Stimulated activated CD8-positive, alpha-beta memory T cell treated with anti-CD3 and anti-CD28 coated beads, Interleukin-15, amount 100 ng/mL, for 4 hours (primary cell): ENCODE measurements around the gene MDFI.
A peak's percentile ranks its signal among the peaks of the same experiment; 100 is the strongest.
"Not testable (repeated sequence)": the region's sequence is repeated elsewhere in the genome, so short reads cannot be mapped to it uniquely, and the experiment has no call there.

Source experiments
- DNase-seq, 2 donors: peaks; one replicate each; pipeline ENCODE4 v3.0.0-alpha.2; 2020; ENCODE audit warnings: low read depth in 2 of 2

The MDFI gene

GRCh38 chr6:41602864-41603608 lies 35.2 kb upstream of the MDFI start:
- peak; percentile 27 to 56 for DNase-seq

- no peak for DNase-seq
Measured at GRCh38 chr6:41604006-41604405, 34.3 kb upstream of the MDFI start.

GRCh38 chr6:41605649-41606048 lies 32.6 kb upstream of the MDFI start:
- DNase-seq: no peak

DNA sequence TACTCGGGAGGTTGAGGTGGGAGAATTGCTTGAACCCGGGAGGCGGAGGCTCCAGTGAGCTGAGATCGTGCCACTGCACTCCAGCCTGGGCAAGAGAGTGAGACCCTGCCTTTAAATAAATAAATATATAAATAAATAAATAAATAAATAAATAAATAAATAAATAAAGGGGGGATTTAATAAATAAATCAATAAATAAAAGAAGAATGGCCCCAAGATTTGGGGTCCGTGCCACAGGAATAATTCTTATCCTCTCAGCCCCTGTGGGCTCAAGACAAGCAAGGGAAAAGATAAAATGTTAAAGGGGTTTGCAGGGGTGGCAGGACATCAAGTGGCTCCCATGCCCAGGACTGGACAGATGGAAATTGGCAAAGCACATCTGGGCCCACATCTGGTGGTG lies 31.2 kb upstream of the MDFI start:
- DNase-seq: no peak

DNA sequence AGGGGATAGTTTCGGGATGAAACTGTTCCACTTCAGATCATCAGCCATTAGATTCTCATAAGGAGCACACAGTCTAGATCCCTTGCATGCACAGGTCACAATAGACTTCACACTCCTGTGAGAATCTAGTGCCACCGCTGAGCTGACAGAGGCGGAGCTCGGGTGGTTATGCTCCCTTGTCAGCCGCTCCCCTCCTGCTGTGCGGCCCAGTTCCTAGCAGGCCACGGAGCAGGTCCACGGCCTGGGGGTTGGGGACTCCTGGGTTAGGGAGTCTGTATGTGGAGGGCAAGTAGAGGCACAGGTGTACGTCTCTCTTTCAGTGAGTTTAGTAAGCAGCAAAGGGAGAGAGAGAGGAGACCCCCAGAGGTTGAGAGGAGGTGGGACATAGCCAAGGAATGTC lies 30.5 kb upstream of the MDFI start:
- no peak for DNase-seq

DNA sequence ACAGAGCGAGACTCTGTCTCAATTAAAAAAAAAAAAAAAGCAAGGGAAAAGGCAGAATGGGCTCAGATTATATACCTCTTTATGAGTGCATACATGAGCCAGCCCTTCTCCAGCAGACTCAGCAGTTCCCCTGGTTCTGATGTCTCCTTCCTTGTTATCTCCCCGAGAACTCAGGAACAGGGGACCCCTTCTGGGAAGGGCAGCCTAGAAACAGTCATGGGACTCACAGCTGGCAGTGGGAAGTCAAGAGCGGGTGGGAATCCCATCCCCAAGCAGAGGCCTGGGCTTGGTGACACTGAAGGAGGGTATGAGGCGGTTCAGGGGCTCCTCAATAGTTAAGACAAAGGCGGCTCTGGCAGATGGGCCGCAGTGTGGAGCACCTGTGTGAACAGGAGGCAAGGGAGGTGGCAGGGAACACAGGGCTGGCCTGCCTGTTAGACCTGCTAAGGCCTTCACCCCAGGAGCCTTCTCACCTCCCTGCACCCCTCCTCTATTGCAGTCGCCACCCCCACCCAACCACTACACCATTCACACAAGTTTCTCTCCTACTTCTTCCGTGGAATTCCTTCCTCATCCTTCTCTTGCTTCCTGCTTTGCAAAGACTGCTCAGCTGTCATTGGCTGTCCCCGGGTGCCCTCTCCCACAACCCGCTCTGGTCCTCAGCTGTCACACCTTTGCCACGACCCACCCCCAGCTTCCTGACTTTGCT lies 29.7 kb upstream of the MDFI start:
- DNase-seq: no peak

DNA sequence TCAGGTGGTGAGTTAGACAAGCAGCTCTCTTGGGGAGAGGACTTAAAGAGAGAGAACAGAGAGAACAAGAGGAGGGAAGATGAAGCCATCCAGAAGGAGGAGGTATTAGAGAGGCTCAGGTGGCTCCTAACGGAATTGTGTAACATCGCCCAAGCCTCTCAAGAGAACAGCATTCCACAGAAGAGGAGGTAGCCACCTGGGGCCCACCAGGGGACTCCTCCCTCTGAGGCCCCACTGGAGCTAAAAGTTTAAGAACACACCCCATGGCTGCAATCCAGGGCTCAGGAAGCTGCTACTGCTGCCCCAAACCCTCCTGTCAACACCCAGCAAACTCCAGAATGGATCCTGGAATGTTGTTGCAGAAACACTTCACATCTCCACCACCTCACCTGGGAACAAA lies 23.6 kb upstream of the MDFI start:
- DNase-seq: no peak

DNA sequence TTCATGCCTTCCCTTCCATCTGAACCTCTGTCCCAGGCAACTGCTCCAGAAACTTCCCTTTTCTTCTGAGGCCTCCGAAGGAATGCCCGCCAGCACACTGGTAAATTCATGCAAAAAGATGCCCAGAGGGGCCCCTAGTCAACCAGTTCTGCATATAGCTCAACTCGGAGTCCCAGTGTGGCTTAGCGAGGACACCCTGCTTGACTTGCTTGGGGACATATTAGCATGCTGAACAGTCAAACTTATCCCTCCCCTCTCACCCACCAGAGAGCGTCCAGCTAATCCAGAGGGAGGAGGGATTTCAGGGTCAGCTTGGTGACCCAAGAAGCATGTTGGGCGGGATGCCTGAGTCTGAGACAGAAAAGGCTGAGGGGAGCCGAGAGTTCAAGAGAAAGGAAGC lies 23.0 kb upstream of the MDFI start:
- no peak for DNase-seq

DNA sequence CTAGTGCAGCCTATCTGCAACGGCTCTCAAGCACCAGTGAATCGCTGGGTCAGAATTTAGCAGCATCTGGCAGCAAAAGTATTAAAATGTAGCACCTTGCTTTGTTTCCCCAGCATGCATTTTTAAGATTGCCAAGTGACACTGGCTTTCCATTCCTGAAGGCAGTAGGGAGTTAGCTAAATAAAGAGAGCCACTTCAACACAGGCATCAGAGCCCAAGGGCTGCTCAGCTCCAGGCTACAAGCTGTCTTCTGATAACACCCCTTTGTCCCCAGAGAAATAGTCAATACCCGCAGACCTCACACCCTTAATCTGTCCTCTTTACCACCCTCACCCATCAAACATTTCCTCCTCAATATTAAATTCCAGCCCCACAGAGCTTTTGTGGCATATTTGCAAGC lies 19.7 kb upstream of the MDFI start:
- no peak for DNase-seq

DNA sequence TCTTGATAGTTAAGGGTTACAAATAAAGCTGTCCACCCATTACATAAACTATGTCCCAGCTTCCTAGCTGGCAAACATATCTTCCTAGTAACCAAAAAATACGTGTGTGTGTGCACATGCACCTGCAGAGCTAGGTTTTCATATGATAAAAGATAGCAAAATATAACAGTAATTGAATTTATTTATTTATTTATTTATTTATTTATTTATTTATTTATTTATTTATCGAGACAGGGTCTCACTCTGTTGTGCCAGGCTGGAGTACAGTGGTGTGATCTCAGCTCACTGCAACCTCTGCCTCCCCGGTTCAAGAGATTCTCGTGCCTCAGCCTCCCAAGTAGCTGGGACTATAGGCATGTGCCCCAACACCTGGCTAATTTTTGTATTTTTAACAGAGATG lies 19.1 kb upstream of the MDFI start:
- not testable (repeated sequence) for DNase-seq

DNA sequence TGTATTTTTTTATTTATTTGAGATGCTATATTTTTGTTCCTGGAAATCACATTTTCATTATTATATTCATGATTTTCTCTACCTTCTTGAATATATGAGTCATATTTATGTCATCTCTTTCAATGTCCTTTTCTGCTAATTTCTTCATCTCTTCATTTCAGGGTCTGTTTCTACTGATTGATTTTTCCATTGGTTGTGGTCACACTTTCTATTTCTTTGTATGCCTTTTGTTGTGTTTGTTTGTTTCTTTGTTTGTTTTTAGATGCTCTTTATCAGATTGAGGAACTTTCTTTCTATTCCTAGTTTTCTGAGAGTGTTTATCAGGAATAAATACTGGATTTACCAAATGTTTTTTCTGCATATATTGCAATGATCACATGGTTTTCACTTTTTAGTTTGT lies 16.9 kb upstream of the MDFI start:
- no peak for DNase-seq

DNA sequence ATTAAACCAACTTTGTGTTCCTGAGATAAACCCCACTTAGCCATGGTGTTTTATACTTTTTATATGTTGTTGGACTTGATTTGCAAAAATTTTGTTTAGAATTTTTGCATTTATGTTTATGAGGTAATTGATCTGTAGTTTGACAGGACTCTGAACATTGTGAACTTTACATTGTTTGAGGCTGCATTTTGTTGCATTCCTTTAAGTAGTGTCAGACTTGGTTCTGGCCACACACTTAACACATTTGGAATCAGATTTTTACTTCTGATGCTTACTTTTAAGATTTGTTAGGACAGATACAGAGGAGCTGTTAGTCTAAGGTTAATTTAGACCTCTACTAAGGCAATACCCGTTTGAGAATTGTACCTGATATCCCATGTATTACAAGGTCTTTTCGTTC lies 16.5 kb upstream of the MDFI start:
- no peak for DNase-seq

DNA sequence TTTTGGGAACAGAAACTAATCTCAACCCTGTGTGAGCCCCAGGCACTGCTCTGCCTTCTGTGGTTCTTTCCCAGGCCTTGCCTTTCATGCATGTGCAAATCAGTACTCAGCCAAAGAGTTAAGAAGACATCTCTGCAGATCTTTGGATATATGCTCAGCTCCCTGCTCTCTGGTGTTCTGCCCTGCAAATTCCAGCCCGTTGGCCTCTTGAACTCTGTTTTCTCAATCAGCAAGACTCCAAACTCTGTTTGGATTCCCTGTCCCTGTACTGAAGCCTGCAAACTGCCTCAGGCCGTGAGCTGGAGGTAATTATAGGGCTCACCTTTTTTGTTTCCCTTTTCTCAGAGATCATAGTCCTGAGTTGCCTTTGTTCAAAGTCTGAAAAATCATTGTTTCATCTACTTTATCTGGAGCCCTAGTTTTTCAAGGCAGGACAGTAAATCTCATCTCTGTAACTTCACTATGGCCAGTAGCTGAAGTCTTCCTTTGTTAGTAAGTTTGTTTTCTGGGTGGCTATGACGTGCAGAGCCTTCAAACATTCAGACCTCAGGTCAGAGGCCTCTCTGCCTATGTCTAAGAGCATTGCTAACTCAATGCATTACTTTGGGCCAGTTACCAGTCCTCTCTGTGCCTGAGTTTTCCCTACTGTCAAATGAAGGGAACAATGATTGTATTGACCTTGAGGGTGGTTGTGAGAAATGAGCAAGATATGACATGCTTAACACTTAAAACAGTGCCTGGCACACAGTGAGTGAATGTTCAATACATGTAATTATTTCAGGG lies 15.9 kb upstream of the MDFI start:
- DNase-seq: no peak

GRCh38 chr6:41623330-41623729 lies 14.9 kb upstream of the MDFI start:
- DNase-seq: no peak

DNA sequence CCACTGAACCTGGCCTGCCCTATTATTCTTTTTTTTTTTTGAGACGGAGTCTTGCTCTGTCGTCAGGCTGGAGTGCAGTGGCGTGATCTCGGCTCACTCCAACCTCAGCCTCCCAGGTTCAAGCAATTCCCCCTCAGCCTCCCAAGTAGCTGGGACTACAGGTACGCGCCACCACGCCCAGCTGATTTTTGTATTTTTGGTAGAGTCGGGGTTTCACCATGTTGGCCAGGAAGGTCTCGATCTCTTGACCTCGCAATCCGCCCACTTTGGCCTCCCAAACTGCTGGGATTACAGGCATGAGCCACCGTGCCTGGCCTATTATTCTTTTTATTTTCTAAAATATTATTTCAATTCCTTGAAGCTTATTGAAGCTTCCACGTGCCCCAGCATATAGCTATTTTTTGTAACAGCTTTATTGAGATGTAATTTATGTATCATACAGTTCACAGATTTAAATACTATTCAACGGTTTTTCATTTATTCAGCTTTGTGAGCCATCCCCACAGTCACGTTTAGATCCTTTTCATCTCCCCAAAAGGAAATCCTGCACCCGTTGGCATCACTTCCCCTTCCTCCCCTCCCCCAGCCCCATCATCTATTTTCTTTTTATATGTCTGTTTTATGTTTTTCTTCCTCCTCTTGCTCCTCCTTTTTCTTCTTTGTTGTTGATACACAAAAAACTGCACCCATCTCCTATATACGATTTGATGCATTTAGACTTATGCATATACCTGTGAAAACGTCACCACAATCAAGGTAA lies 13.5 kb upstream of the MDFI start:
- DNase-seq: no peak

GRCh38 chr6:41625442-41625841 lies 12.8 kb upstream of the MDFI start:
- no peak for DNase-seq

DNA sequence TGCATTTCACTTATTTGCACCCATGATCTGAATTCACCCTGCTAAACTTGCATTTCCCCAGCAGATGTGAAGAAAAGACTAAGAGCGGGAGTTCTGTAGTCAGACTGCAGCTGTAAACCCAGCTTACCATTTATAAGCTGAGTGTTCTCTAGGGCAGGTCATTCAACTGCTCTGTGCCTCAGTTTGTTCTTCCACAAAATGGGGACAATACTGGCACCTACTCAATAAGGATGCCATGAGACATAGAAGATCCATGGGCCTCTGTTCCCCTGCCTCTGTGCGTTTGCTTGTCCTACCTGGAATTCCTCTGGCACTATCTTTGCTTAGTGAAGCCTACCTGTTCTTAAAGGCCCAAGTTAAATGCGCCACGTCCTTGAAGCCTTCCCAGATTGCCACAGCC lies 12.2 kb upstream of the MDFI start:
- DNase-seq: no peak

- DNase-seq: no peak
Measured at GRCh38 chr6:41626917-41627316, 11.4 kb upstream of the MDFI start.

DNA sequence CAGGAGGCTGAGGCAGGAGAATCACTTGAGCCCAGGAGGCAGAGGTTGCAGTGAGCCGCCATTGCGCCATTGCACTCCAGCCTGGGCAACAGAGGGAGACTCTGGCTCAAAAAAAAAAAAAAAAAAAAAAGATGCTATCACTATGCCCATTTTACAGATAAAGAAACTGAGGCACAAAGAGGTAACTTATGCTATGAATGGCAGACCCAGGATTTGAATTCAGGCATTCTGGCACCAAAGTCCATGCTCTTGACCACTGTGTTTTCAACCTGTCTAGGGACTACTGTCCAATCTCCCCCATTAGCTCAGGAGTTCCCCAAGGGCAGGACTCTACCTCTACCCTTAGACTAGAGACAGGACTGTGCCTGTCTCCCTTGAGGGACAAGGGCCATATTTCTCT lies 9.1 kb upstream of the MDFI start:
- DNase-seq: no peak

DNA sequence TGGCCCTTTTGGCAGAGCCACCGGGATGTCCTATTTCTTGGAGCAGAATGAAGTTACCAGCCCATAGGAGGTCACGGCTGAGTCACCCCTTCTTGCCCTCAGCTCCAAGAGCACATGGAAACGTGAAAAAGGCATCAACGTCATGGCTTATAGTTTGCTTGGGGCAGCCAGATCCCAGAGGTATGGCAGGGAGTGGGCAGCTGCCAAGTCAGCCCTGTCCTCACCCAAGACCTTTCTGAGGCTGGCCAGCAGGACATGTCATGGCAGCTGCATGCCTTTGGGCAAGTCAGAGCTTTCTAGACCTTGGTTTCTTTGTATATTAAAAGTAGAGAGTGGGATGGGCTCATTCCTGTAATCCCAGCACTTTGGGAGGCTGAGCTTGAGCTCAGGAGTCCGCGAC lies 8.2 kb upstream of the MDFI start:
- DNase-seq: no peak

GRCh38 chr6:41630946-41631345 lies 7.3 kb upstream of the MDFI start:
- no peak for DNase-seq

- DNase-seq: no peak
Measured at GRCh38 chr6:41633056-41633634, 5.1 kb upstream of the MDFI start.
